ENCODE data around the gene UNC13B. TPM values are rescaled to one million over a fixed set of nuclear protein-coding genes. Genes with fewer than 3 reads are reported as not detected.

Gene UNC13B
- total and polyA plus RNA-seq, 2 of the 8 experiments (the other 6 are each of a cell fraction or from before 2014, with no cell fraction given), result 23.1 to 51.7 TPM

- TF ChIP-seq USF2 (IDR thresholded peaks at IDR 0.05; ENCODE audit: low read length) (no peak), EGR1 (IDR thresholded peaks at IDR 0.05; ENCODE audit: borderline replicate concordance, low read depth, low read length) (no peak), NANOG (IDR thresholded peaks at IDR 0.05; ENCODE audit: insufficient read depth, low read depth, low read length, poor library complexity, severe bottlenecking) (no peak), EP300 (IDR thresholded peaks at IDR 0.05; ENCODE audit: borderline replicate concordance in 1 of 2, low read depth in 2 of 2, low read length in 2 of 2) (no peak), RXRA (IDR thresholded peaks at IDR 0.05; ENCODE audit: insufficient read depth, low read depth, low read length) (no peak)
Measured at GRCh38 chr9:35353731-35354365, 192.0 kb downstream of the UNC13B start (continued).
